Measurements from ENCODE around the gene ASAP3.

ASAP3 gene

DNA sequence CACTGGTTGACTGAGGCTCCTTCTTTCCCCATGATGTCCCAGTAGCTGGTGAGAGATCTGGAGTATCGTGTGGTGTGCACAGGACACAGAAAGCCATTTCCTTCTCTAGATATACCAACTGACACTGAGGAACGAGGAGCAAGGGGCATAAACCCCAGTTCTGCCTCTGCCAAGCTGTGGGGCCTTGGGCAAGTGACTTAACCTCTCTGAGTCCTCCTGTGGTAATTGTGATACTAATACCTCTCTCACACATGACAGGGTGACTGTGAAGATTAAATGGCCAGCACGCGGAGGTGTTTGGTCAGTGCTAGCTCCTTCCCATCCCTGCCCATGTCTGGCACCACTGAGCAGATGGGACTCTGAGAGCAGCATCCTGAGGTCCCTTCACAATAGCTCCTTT, 33.1 kb downstream of the ASAP3 start:
- TF ChIP-seq, protein P1, sequence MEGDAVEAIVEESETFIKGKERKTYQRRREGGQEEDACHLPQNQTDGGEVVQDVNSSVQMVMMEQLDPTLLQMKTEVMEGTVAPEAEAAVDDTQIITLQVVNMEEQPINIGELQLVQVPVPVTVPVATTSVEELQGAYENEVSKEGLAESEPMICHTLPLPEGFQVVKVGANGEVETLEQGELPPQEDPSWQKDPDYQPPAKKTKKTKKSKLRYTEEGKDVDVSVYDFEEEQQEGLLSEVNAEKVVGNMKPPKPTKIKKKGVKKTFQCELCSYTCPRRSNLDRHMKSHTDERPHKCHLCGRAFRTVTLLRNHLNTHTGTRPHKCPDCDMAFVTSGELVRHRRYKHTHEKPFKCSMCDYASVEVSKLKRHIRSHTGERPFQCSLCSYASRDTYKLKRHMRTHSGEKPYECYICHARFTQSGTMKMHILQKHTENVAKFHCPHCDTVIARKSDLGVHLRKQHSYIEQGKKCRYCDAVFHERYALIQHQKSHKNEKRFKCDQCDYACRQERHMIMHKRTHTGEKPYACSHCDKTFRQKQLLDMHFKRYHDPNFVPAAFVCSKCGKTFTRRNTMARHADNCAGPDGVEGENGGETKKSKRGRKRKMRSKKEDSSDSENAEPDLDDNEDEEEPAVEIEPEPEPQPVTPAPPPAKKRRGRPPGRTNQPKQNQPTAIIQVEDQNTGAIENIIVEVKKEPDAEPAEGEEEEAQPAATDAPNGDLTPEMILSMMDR (IDR thresholded peaks at IDR 0.05; ENCODE audit: low read depth, low read length): no peak
- TF ChIP-seq EZH2phosphoT487 (IDR thresholded peaks at IDR 0.05; ENCODE audit: low read depth): no peak
- no peak overlapping the region for H3K4me2 ChIP-seq (ENCODE audit: low read length)

DNA sequence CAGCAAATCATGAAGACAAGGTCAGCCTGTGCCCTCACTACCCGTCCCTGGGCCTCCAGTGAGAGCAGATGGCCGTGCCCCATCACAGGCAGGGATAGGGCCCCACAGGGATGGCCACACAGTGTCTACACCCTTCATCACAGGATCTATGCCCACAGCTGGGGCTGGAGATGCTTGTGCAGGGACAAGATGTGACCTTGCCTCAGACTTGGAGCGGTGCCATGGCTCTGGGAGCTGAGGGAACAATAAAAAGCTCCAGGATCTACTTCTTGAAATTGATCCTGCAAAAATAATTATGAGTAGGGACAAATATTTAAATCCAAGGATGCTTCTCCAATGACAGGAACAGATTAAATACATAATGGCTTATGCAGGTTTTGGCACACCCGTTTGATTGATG, 34.0 kb downstream of the ASAP3 start:
- H3K4me2 ChIP-seq (ENCODE audit: low read length): no peak overlapping the region
- no peaks in the 10 kb centered on the region for H3K79me2 ChIP-seq (ENCODE audit: low read length)
- TF ChIP-seq EZH2phosphoT487 (IDR thresholded peaks at IDR 0.05; ENCODE audit: low read depth): no peak
- TF ChIP-seq, protein P1 (IDR thresholded peaks at IDR 0.05; ENCODE audit: low read depth, low read length): no peak
- no peaks in the 10 kb centered on the region for H3K36me3 ChIP-seq (replicated peaks; ENCODE audit: low read depth, low read length)
- H3K27me3 ChIP-seq (ENCODE audit: low read depth, low read length): no peaks in the 10 kb centered on the region
- H3K4me3 ChIP-seq (ENCODE audit: low read length): no peak overlapping the region
- no peak overlapping the region for H3K27ac ChIP-seq (ENCODE audit: low read length)
- no peak overlapping the region for H2AFZ ChIP-seq (ENCODE audit: low read depth, low read length)
- no peaks in the 10 kb centered on the region for H4K20me1 ChIP-seq (ENCODE audit: insufficient read depth, low read length)
- H3K9me3 ChIP-seq (ENCODE audit: insufficient read depth, low read length): no peaks in the 10 kb centered on the region
- H3K4me1 ChIP-seq (ENCODE audit: low read length): no peaks in the 10 kb centered on the region
- no peak overlapping the region for H3K9ac ChIP-seq (ENCODE audit: low read length)

More for the DNA sequence above, 33.1 kb downstream of the ASAP3 start:
- Histone ChIP-seq H3K27ac (ENCODE audit: low read length) (no peak overlapping the region), H3K36me3 (replicated peaks; ENCODE audit: low read depth, low read length) (no peaks in the 10 kb centered on the region), H3K4me3 (ENCODE audit: low read length) (no peak overlapping the region), H3K79me2 (ENCODE audit: low read length) (no peaks in the 10 kb centered on the region), H2AFZ (ENCODE audit: low read depth, low read length) (no peak overlapping the region), H3K9ac (ENCODE audit: low read length) (no peak overlapping the region), H3K9me3 (ENCODE audit: insufficient read depth, low read length) (no peaks in the 10 kb centered on the region), H3K4me1 (ENCODE audit: low read length) (no peaks in the 10 kb centered on the region), H4K20me1 (ENCODE audit: insufficient read depth, low read length) (no peaks in the 10 kb centered on the region), H3K27me3 (ENCODE audit: low read depth, low read length) (0 out of 2 replicates have a peak, but pooled peaks cover 1% of the 10 kb centered on the region)

DNA sequence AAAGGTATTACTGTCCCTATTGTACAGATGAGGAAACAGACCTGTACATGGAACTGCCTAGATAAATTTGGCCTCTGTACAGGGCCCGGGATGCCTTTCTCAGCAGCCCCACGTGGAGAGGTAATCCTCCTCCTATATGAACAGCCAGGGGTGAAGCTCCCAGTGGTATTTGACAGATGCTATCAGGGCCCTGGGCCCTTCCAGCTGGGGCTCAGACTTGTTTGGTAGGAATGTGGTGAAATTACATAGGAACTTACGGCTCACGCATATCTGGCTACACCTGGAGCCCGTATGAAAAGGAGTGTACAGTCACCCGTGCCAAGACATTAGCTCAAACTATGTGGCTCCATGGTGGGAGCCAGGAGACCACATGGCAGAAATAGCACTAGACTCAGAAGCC, 34.7 kb downstream of the ASAP3 start:
- H3K79me2 ChIP-seq (ENCODE audit: low read length): no peaks in the 10 kb centered on the region
- no peaks in the 10 kb centered on the region for H3K36me3 ChIP-seq (replicated peaks; ENCODE audit: low read depth, low read length)
- TF ChIP-seq, protein P1 (IDR thresholded peaks at IDR 0.05; ENCODE audit: low read depth, low read length): no peak
- TF ChIP-seq EZH2phosphoT487 (IDR thresholded peaks at IDR 0.05; ENCODE audit: low read depth): no peak
- no peak overlapping the region for H3K27ac ChIP-seq (ENCODE audit: low read length)
- H3K4me2 ChIP-seq (ENCODE audit: low read length): no peak overlapping the region
- no peak overlapping the region for H2AFZ ChIP-seq (ENCODE audit: low read depth, low read length)
- H3K9me3 ChIP-seq (ENCODE audit: insufficient read depth, low read length): no peaks in the 10 kb centered on the region
- no peaks in the 10 kb centered on the region for H3K4me1 ChIP-seq (ENCODE audit: low read length)
- H3K4me3 ChIP-seq (ENCODE audit: low read length): no peak overlapping the region
- H3K27me3 ChIP-seq (ENCODE audit: low read depth, low read length): no peaks in the 10 kb centered on the region
- H4K20me1 ChIP-seq (ENCODE audit: insufficient read depth, low read length): no peaks in the 10 kb centered on the region
- H3K9ac ChIP-seq (ENCODE audit: low read length): no peak overlapping the region

DNA sequence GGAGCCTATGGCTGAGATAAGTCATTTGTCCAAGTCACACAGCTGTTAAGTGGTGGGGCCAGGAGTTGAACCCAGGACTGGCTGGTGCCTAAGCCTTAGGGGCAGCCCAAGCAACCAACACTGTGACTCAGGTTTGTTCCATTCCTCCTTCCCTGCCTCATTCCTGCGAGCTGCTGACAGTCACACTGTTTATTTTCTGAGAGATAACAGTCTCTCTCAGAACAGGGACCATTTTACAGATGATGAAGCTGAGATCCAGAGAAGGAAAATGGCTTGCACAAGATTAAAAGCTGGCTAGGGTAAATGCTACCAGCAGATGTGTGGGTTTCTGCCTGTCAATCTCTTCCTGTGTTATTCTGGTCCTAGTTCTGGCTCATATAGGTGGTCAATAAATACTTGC, 35.1 kb downstream of the ASAP3 start:
- Histone ChIP-seq H3K9me3 (ENCODE audit: insufficient read depth, low read length) (no peaks in the 10 kb centered on the region), H3K27ac (ENCODE audit: low read length) (no peak overlapping the region), H4K20me1 (ENCODE audit: insufficient read depth, low read length) (no peaks in the 10 kb centered on the region), H3K36me3 (replicated peaks; ENCODE audit: low read depth, low read length) (no peaks in the 10 kb centered on the region), H3K4me3 (ENCODE audit: low read length) (no peak overlapping the region), H3K4me2 (ENCODE audit: low read length) (no peak overlapping the region), H3K79me2 (ENCODE audit: low read length) (no peaks in the 10 kb centered on the region), H3K9ac (ENCODE audit: low read length) (no peak overlapping the region), H2AFZ (ENCODE audit: low read depth, low read length) (no peak overlapping the region), H3K27me3 (ENCODE audit: low read depth, low read length) (no peaks in the 10 kb centered on the region), H3K4me1 (ENCODE audit: low read length) (no peaks in the 10 kb centered on the region)
- TF ChIP-seq EZH2phosphoT487 (IDR thresholded peaks at IDR 0.05; ENCODE audit: low read depth): no peak
